GM12891 (cell line): ENCODE measurements around the gene PTER. TPM values are rescaled to one million over a fixed set of nuclear protein-coding genes. Genes with fewer than 3 reads are reported as not detected.
A peak's percentile ranks its signal among the peaks of the same experiment; 100 is the strongest.

ENCODE experiments used
- DNase-seq: peaks from one replicate; pipeline ENCODE4 v3.0.0; 2011; ENCODE audit warnings: low spot score; ENCODE audit not compliant: insufficient read length
- FAIRE-seq: peaks from 2 replicates; lab custom pipeline; 2011; peaks lifted over from hg19 to GRCh38; lab: Jason Lieb, UNC
- PAX5 ChIP-seq: IDR thresholded peaks from 2 replicates; pipeline ENCODE4 v1.6.1; 2011; ENCODE audit warnings: low read length, moderate library complexity, mild to moderate bottlenecking; ENCODE audit not compliant: insufficient read depth, severe bottlenecking
- POLR2A ChIP-seq: IDR thresholded peaks from 2 replicates; pipeline ENCODE4 v1.6.1; 2011; ENCODE audit warnings: low read depth, low read length, control low read depth
- POLR2AphosphoS5 ChIP-seq: IDR thresholded peaks from 2 replicates; pipeline ENCODE4 v1.6.1; 2011; ENCODE audit warnings: low read depth, low read length, control low read depth
- POU2F2 ChIP-seq: IDR thresholded peaks from 2 replicates; pipeline ENCODE4 v1.6.1; 2011; ENCODE audit warnings: low read depth, mild to moderate bottlenecking, control low read depth, low read length, moderate library complexity
- SPI1 ChIP-seq: IDR thresholded peaks from 2 replicates; pipeline ENCODE4 v1.6.1; 2011; ENCODE audit warnings: low read depth, low read length, control low read depth
- TAF1 ChIP-seq: IDR thresholded peaks from 2 replicates; pipeline ENCODE4 v1.6.1; 2011; ENCODE audit warnings: low read depth, low read length, control low read depth
- polyA plus RNA-seq: library from polyadenylated mRNA; unstranded; fragments of >200 nt; gene quantifications from one replicate; pipeline ENCODE4 v1.2.1, GENCODE V29; 2012; ENCODE audit warnings: low read depth, missing spikeins, inconsistent platforms; ENCODE audit not compliant: missing spikeins

PTER gene
- 6.3 TPM for polyA plus RNA-seq

- FAIRE-seq (peak; percentile 98), DNase-seq (peak; percentile 80)
- TF ChIP-seq SPI1 = 0 out of 2 replicates have a peak, but pooled peaks have one; percentile 8
- peak; percentile 71 for TF ChIP-seq POLR2AphosphoS5
- TF ChIP-seq TAF1 = peak; percentile 72; the same call in 1 of the 2 replicates
- TF ChIP-seq PAX5 = no peak
- peak; percentile 71; the same call in 1 of the 2 replicates for TF ChIP-seq POU2F2
- TF ChIP-seq POLR2A = peak; percentile 59
These were observed at the start of gene PTER for GRCh38 chr10:16436758-16437539. TSS of gene PTER (plus strand) at chr10:16437010. CDS start at chr10:16484385, 47,375 bp downstream.

- no peak for FAIRE-seq
- DNase-seq = no peak
These were observed 44.2 kb upstream of the PTER start for GRCh38 chr10:16392531-16393069.

GRCh38 chr10:16393271-16393858, 43.4 kb upstream of the PTER start:
- FAIRE-seq (no peak), DNase-seq (no peak)
- TF ChIP-seq SPI1 (no peak), POLR2A (no peak), POLR2AphosphoS5 (no peak), TAF1 (no peak), PAX5 (no peak), POU2F2 (no peak)

More at GRCh38 chr10:16392531-16393069, 44.2 kb upstream of the PTER start:
- TF ChIP-seq POU2F2 (no peak), TAF1 (no peak), PAX5 (no peak)

- DNase-seq (no peak), FAIRE-seq (no peak)
- TF ChIP-seq POU2F2 (no peak), POLR2AphosphoS5 (no peak), POLR2A (no peak), SPI1 (no peak), TAF1 (no peak)
These were observed 35.4 kb upstream of the PTER start for GRCh38 chr10:16401416-16401815.

- no peak for TF ChIP-seq POLR2AphosphoS5
- TF ChIP-seq POLR2A = no peak
- TF ChIP-seq POU2F2 = no peak
- no peak for TF ChIP-seq SPI1
- no peak for TF ChIP-seq TAF1
- no peak for TF ChIP-seq PAX5
- no peak for DNase-seq
These were observed 28.4 kb upstream of the PTER start for GRCh38 chr10:16408379-16408778.

GRCh38 chr10:16417341-16417740, 19.5 kb upstream of the PTER start:
- DNase-seq = no peak
- TF ChIP-seq PAX5 (no peak), POLR2AphosphoS5 (no peak), TAF1 (no peak), POLR2A (no peak), SPI1 (no peak), POU2F2 (no peak)
- FAIRE-seq = no peak

More at GRCh38 chr10:16408379-16408778, 28.4 kb upstream of the PTER start:
- no peak for FAIRE-seq

GRCh38 chr10:16423599-16423998, 13.2 kb upstream of the PTER start:
- DNase-seq (no peak), FAIRE-seq (no peak)
- TF ChIP-seq PAX5 (no peak), POLR2A (no peak), POLR2AphosphoS5 (no peak), POU2F2 (no peak), TAF1 (no peak), SPI1 (no peak)

- TF ChIP-seq SPI1 (no peak), POU2F2 (no peak), POLR2AphosphoS5 (no peak), TAF1 (no peak)
- no peak for DNase-seq
- no peak for FAIRE-seq
These were observed 11.4 kb upstream of the PTER start for GRCh38 chr10:16425449-16425848.

GRCh38 chr10:16429539-16429938, 7.3 kb upstream of the PTER start:
- FAIRE-seq (no peak), DNase-seq (no peak)
- TF ChIP-seq POLR2A (no peak), SPI1 (no peak), PAX5 (no peak), POU2F2 (no peak), TAF1 (no peak), POLR2AphosphoS5 (no peak)
